Measurements from ENCODE around the gene CYTL1. TPM values are rescaled to one million over a fixed set of nuclear protein-coding genes. Genes with fewer than 3 reads are reported as not detected.
A peak's percentile ranks its signal among the peaks of the same experiment; 100 is the strongest.
"Not testable (repeated sequence)": the region's sequence is repeated elsewhere in the genome, so short reads cannot be mapped to it uniquely, and the experiment has no call there.

The CYTL1 gene
- total and polyA plus RNA-seq, 7 donors, result 0.54 to 3.6 (median 1.5) TPM; not detected in 2

- no peaks in the 10 kb centered on the region for H3K36me3 ChIP-seq
- TF ChIP-seq EP300 (IDR thresholded peaks at IDR 0.05) (no peak), POLR2AphosphoS5 (IDR thresholded peaks at IDR 0.05) (no peak), CTCF (IDR thresholded peaks at IDR 0.05) (no peak), POLR2A (IDR thresholded peaks at IDR 0.05) (no peak)
- no peak for DNase-seq
- H3K27ac ChIP-seq, result no peak overlapping the region
- no peak overlapping the region for H3K4me3 ChIP-seq
- H3K9me3 ChIP-seq, result no peaks in the 10 kb centered on the region
- intact Hi-C loops (cut with DNase I), result no loop called here
- H3K27me3 ChIP-seq, result no peaks in the 10 kb centered on the region
- H3K4me1 ChIP-seq, result peaks cover 0 to 3% (median 0%) of the 10 kb centered on the region in 4 donors
- WGBS, 2 donors, result 75 to 94% methylated on average over 3 of the region's 3 CpGs
These were observed 15.3 kb downstream of the CYTL1 start for GRCh38 chr4:5003918-5004317.

- 38 to 54% methylated on average over 9 of the region's 9 CpGs for WGBS, 2 donors
- H3K36me3 ChIP-seq, result no peaks in the 10 kb centered on the region
- no peak for TF ChIP-seq EP300 (IDR thresholded peaks at IDR 0.05)
- TF ChIP-seq POLR2A (IDR thresholded peaks at IDR 0.05), result no peak
- no peak for TF ChIP-seq CTCF (IDR thresholded peaks at IDR 0.05)
- no peak for TF ChIP-seq POLR2AphosphoS5 (IDR thresholded peaks at IDR 0.05)
- no peaks in the 10 kb centered on the region for H3K9me3 ChIP-seq
- H3K27me3 ChIP-seq, result no peaks in the 10 kb centered on the region
- intact Hi-C loops (cut with DNase I), result no loop called here
- no peak overlapping the region for H3K4me3 ChIP-seq
- no peak for DNase-seq
- H3K4me1 ChIP-seq, result peaks cover 0 to 3% (median 0%) of the 10 kb centered on the region in 4 donors
- H3K27ac ChIP-seq, result no peak overlapping the region
These were observed 15.8 kb downstream of the CYTL1 start for GRCh38 chr4:5003372-5003857.

DNA sequence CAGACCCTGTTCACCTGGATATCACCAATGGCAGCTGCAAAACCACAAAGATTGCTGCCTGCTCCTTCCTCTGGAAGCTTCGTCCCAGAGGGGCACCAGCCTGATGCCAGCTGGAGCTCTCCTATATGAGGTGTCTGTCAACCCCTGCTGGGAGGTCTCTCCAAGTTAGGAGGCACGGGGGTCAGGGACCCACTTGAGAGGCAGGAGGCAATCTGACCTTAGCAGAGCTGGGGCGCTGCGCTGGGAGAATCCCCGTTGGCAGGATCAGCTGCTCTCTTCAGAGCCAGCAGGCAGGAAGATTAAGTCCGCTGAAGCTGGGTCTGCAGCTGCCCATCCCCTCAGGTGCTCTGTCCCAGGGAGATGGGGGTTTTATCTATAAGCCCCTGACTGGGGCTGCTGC, 17.6 kb downstream of the CYTL1 start:
- 78 to 80% methylated on average over 6 of the region's 6 CpGs for WGBS, 2 donors

DNA sequence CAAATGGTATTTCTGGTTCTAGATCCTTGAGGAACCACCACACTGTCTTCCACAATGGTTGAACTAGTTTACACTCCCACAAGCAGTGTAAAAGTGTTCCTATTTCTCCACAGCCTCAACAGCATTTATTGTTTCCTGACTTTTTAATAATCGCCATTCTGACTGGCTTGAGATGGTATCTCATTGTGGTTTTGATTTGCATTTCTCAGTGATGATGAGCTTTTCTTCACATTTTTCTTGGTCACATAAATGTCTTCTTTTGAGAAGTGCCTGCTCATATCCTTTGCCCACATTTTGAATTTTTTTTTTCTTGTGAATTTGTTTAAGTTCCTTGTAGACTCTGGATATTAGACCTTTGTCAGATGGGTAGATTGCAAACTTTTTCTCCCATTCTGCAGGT, 22.3 kb downstream of the CYTL1 start:
- H3K27me3 ChIP-seq; H3K27ac ChIP-seq; H3K9me3 ChIP-seq; DNase-seq; H3K4me3 ChIP-seq; intact Hi-C loops (cut with DNase I); H3K36me3 ChIP-seq: not testable (repeated sequence)
- WGBS, 2 donors, result 59 to 72% methylated on average over 1 of the region's 1 CpG
- H3K4me1 ChIP-seq, result peaks cover 0 to 22% (median 16%) of the 10 kb centered on the region in 4 donors

More for the DNA sequence above, 17.6 kb downstream of the CYTL1 start:
- DNase-seq; H3K4me1 ChIP-seq; intact Hi-C loops (cut with DNase I); H3K27me3 ChIP-seq; H3K4me3 ChIP-seq; H3K36me3 ChIP-seq; H3K27ac ChIP-seq; H3K9me3 ChIP-seq: not testable (repeated sequence)

- Histone ChIP-seq H3K9me3 (no peaks in the 10 kb centered on the region), H3K36me3 (no peaks in the 10 kb centered on the region), H3K4me3 (no peak overlapping the region), H3K27ac (peak overlapping the region in 2 of 4 donors; percentile 26 to 40), H3K4me1 (peaks cover 0 to 31% (median 26%) of the 10 kb centered on the region in 4 donors), H3K27me3 (no peaks in the 10 kb centered on the region)
- WGBS, 2 donors, result 28 to 60% methylated on average over 8 of the region's 8 CpGs
- intact Hi-C loops (cut with DNase I), result loop anchor here (2.0 kb wide), 2 partner anchors 55 to 147 kb away; partner anchors contain the start of gene STK32B
- DNase-seq, result peak; percentile 64
- no peak for TF ChIP-seq POLR2AphosphoS5 (IDR thresholded peaks at IDR 0.05)
- no peak for TF ChIP-seq POLR2A (IDR thresholded peaks at IDR 0.05)
- no peak for TF ChIP-seq CTCF (IDR thresholded peaks at IDR 0.05)
- no peak for TF ChIP-seq EP300 (IDR thresholded peaks at IDR 0.05)
These were observed 23.4 kb downstream of the CYTL1 start for GRCh38 chr4:4995908-4996265.
